Kidney (tissue), 14 donors: ENCODE measurements around the gene ECI2. TPM values are rescaled to one million over a fixed set of nuclear protein-coding genes. Genes with fewer than 3 reads are reported as not detected.

Experiments used
- DNase-seq, 5 donors: peaks; one replicate each; pipeline ENCODE4 v3.0.0-alpha.2; 2013 to 2020
- FAIRE-seq: peaks from 2 replicates; lab custom pipeline; 2012; peaks lifted over from hg19 to GRCh38; lab: Jason Lieb, UNC
- H3K27ac ChIP-seq, 2 donors: one replicate each; pipeline ENCODE4 v1.7.0; 2013; ENCODE audit warnings: low read depth in 2 of 2, low read length in 2 of 2, inconsistent platforms in 1 of 2
- H3K27me3 ChIP-seq: one replicate; pipeline ENCODE4 v1.7.1; 2013; ENCODE audit warnings: low read length, inconsistent platforms; ENCODE audit not compliant: control insufficient read depth, insufficient read depth
- H3K36me3 ChIP-seq, 3 donors: one replicate each; pipeline versions ENCODE4 v1.7.0 to v1.7.1; 2013; ENCODE audit warnings: low read length in 3 of 3, control low read depth in 1 of 3, inconsistent platforms in 1 of 3; ENCODE audit not compliant: insufficient read depth in 3 of 3, control insufficient read depth in 2 of 3
- H3K4me1 ChIP-seq, 3 donors: one replicate each; pipeline versions ENCODE4 v1.7.0 to v1.7.1; 2013; ENCODE audit warnings: low read length in 3 of 3, inconsistent platforms in 1 of 3, low read depth in 1 of 3; ENCODE audit not compliant: control insufficient read depth in 2 of 3, insufficient read depth in 2 of 3
- H3K4me3 ChIP-seq, 3 donors: one replicate each; pipeline versions ENCODE4 v1.7.0 to v1.8.1; 2013; ENCODE audit warnings: low read length in 3 of 3, control low read depth in 1 of 3, inconsistent platforms in 1 of 3
- H3K9ac ChIP-seq, 3 donors: one replicate each; pipeline versions ENCODE4 v1.7.0 to v1.7.1; 2013; ENCODE audit warnings: low read length in 3 of 3, control low read depth in 1 of 3, inconsistent platforms in 1 of 3
- H3K9me3 ChIP-seq, 3 donors: one replicate each; pipeline versions ENCODE4 v1.7.0 to v1.7.1; 2013; ENCODE audit warnings: low read length in 3 of 3, control low read depth in 1 of 3, inconsistent platforms in 1 of 3; ENCODE audit not compliant: control insufficient read depth in 2 of 3, insufficient read depth in 1 of 3
- intact Hi-C: fragments of 100-400 bp; cut with DNase I; formaldehyde crosslinking; loops from one replicate; pipeline ENCODE4 v1.11.1; 2022
- polyA plus RNA-seq: library from polyadenylated mRNA; stranded (reverse); fragments of 350-450 nt; fragmentation: Illumina TruSeq; extraction: RNeasy Lipid Tissue Mini Kit (QIAGEN cat#74804); gene quantifications from one replicate; pipeline ENCODE4 v1.2.3, GENCODE V29; 2014; ENCODE audit warnings: low read depth, low replicate concordance; ENCODE audit not compliant: insufficient read depth
- total RNA-seq: library from RNA; stranded (reverse); fragmentation: NEBNext Ultra II Directional; extraction: Animal tissue kit (Norgen Biotek cat#: 25700); gene quantifications from one replicate; pipeline ENCODE4 v1.2.1, GENCODE V29; 2021
- TF ChIP-seq, protein P1 (sequence below): IDR thresholded peaks from 3 replicates; pipeline ENCODE4 v1.5.1; 2012; ENCODE audit warnings: mild to moderate bottlenecking, moderate library complexity, borderline replicate concordance; ENCODE audit not compliant: insufficient read depth; ENCODE audit errors: extremely low read depth
- donor health status: control.
- donor health status: control.
- donor health status: control.
- donor health status: control.
- donor health status: control.
- donor health status: DM: yes; HTN: yes; CAD: no.
- donor health status: Normal renal cell carcinoma (clear cell type).

ECI2 gene
- total and polyA plus RNA-seq, 2 donors from 2014 or later = 51.9 to 210 TPM

DNA sequence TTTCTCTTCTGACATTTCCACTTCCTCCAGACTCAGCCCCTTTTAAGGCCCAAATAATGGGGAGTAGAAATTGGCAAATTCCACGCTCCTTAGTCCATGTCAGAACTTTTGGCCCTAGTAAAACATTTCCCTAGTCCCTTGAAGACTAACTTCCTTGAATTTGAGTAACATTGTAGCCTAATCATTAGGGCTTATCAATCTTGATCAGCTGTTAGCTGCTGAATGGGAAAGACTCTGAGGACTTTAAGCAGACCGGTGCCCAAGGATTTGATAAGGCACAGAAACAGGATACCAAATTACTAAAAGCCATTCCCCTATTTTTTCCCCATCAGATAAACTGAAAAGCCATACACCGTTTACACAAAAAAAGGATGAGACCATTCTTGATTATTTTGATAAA, 37.0 kb upstream of the ECI2 start:
- no peak overlapping the region for H3K27ac ChIP-seq
- DNase-seq = no peak
- H3K9me3 ChIP-seq = peaks cover 0 to 6% (median 4%) of the 10 kb centered on the region in 3 donors
- TF ChIP-seq, protein P1, sequence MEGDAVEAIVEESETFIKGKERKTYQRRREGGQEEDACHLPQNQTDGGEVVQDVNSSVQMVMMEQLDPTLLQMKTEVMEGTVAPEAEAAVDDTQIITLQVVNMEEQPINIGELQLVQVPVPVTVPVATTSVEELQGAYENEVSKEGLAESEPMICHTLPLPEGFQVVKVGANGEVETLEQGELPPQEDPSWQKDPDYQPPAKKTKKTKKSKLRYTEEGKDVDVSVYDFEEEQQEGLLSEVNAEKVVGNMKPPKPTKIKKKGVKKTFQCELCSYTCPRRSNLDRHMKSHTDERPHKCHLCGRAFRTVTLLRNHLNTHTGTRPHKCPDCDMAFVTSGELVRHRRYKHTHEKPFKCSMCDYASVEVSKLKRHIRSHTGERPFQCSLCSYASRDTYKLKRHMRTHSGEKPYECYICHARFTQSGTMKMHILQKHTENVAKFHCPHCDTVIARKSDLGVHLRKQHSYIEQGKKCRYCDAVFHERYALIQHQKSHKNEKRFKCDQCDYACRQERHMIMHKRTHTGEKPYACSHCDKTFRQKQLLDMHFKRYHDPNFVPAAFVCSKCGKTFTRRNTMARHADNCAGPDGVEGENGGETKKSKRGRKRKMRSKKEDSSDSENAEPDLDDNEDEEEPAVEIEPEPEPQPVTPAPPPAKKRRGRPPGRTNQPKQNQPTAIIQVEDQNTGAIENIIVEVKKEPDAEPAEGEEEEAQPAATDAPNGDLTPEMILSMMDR = no peak
- H3K27me3 ChIP-seq = no peaks in the 10 kb centered on the region
- intact Hi-C loops = no loop called here
- H3K36me3 ChIP-seq = no peaks in the 10 kb centered on the region
- H3K4me3 ChIP-seq = no peak overlapping the region
- no peaks in the 10 kb centered on the region for H3K4me1 ChIP-seq
- no peak overlapping the region for H3K9ac ChIP-seq
- FAIRE-seq = no peak

DNA sequence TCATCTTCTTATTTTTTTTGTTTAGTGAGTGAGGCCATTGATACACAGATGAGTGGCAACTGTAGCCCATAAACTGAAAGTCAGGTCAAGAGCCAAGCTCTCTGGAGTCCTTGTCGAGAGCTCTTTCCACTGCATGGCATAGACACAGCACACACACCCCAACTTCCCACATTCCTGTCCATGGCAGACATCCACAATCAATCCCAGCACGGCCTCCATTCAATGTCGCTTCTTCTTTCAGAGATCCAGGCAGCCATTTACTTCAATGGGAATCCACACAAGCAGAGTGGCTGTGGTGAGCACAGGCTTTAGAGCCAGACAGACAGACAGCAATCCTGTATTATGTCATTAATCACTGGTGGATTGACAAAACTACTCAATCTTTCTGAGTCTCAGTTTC, 34.9 kb upstream of the ECI2 start:
- Histone ChIP-seq H3K9ac (no peak overlapping the region), H3K9me3 (peaks cover 0 to 6% (median 4%) of the 10 kb centered on the region in 3 donors), H3K4me1 (no peaks in the 10 kb centered on the region), H3K4me3 (no peak overlapping the region), H3K36me3 (no peaks in the 10 kb centered on the region), H3K27me3 (no peaks in the 10 kb centered on the region), H3K27ac (no peak overlapping the region)
- TF ChIP-seq, protein P1 = no peak
- DNase-seq (no peak), FAIRE-seq (no peak)
- intact Hi-C loops = no loop called here

DNA sequence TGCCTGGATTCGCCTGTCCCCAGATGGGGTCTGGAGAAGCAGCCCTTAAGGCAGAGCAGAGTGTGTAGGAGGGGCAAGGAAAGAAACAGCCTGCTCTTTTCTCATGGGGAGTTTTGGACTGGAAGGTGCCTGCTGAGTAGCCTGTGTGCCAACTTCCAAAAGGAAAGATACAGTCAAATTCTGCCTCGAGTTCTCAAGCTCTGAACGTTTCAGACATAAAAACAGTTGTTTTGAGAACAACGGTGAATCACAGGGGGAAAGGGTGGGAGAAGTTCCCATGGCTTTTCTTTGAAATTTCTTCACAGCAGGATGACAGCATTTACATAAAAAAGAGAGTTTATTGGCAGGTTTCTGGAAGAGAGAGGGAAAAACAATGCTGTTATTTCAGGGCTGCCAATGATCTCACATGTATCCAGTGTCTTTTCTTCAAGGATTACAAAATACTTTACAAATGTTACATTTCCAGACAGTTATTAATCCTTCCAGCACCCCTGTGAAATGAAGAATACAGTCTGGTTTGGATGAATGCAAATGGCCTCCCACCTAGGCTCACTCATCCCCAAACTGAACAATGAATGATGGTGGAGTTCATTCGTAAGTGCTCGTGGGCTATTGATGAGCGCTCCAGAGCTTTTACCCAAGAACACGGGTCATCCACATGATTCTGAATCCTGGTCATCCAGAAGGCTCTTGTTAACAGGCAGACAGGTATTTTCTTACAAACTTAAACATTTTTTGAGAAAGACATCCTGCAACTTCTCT, 33.8 kb upstream of the ECI2 start:
- intact Hi-C loops = no loop called here
- no peaks in the 10 kb centered on the region for H3K36me3 ChIP-seq
- H3K27ac ChIP-seq = no peak overlapping the region
- no peak overlapping the region for H3K9ac ChIP-seq
- no peaks in the 10 kb centered on the region for H3K4me1 ChIP-seq
- DNase-seq (no peak), FAIRE-seq (no peak)
- H3K4me3 ChIP-seq = no peak overlapping the region
- H3K27me3 ChIP-seq = no peaks in the 10 kb centered on the region
- peaks cover 0 to 6% (median 4%) of the 10 kb centered on the region in 3 donors for H3K9me3 ChIP-seq
- TF ChIP-seq, protein P1 = no peak
